ENCODE results near the gene EIF5AL1. TPM values are rescaled to one million over a fixed set of nuclear protein-coding genes. Genes with fewer than 3 reads are reported as not detected.

EIF5AL1 gene
- total and polyA plus RNA-seq, 2 experiments from 2014 or later: 0.65 to 6.1 TPM

DNA sequence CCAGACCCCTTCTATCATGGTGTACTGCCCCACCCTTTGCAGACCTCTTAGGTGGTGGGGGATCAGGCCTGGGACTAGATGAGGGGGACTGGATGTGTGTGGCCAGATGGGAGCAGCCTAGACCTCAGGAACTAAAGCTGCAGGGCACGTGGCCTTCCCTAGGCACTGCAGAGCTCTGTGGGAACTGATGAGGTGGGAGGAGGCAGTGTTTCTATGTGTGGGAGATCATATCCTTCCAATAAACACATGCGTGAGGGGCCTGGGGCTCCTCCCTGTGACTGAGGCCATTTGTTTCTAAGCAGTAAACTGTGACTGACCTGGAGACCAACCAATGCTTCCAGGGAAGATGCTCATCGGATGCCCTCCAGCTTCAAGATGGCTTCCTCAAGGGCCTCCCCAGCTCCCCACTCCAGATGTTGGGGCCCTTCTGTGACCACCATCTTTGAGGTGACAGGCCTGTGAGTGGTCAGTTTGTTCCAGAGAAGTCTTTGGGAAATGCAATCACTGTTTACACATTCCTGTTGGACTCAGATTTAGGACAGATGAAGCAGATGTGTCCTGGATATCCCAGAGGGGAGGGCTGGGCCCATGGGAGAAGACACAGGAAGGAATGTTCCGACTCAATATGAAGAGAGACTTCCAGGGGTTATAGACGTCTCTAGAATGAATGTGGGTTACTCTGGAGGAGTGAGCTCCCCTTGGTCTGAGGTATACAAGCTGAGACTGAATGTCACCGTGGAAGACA lies 43.3 kb upstream of the EIF5AL1 start:
- in situ Hi-C loops (cut with MboI): no loop called here
- DNase-seq: no peak
- 81 to 85% methylated on average over 6 of the region's 6 CpGs for WGBS, 2 experiments (ENCODE audit: low coverage in 1 of 2, low lambda C conversion rate in 2 of 2, missing lambda C conversion rate in 2 of 2)

DNA sequence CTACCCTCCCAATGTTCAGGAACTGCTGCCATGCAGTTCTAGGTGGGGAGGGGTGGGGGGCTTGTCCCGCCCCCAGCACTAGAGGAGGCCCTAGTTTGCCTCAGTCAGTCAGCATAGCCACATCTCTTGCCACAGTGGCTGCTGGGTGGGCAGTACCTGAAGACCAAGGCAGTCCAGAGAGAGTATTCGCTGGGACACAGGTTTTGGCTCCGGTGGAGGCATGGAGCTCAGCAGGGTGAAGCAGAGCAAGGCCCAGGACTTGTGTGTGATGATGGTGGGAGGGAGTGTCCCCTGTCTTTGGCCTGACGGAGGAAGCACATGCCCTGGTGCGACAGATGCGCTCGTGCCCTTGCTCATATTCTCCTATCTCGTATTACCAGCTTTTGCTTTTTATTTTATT lies 42.2 kb upstream of the EIF5AL1 start:
- Histone ChIP-seq H2AFZ (no peak overlapping the region), H3K9me3 (ENCODE audit: low read depth) (no peaks in the 10 kb centered on the region), H3F3A (ENCODE audit: insufficient read depth) (peaks cover 4% of the 10 kb centered on the region; the same call in 1 of the 2 replicates), H3K9me2 (ENCODE audit: insufficient read depth) (no peaks in the 10 kb centered on the region), H3K79me2 (ENCODE audit: insufficient read depth) (no peaks in the 10 kb centered on the region), H3K36me3 (ENCODE audit: low read depth) (no peaks in the 10 kb centered on the region), H3K4me2 (ENCODE audit: unreplicated experiment) (no peak overlapping the region), H3K9ac (no peak overlapping the region), H3K27ac (no peak overlapping the region), H3K27me3 (replicated peaks; ENCODE audit: insufficient read depth) (no peaks in the 10 kb centered on the region), H4K20me1 (ENCODE audit: insufficient read depth) (no peaks in the 10 kb centered on the region), H3K4me3 (no peak overlapping the region), H3K4me1 (ENCODE audit: insufficient read depth) (peaks cover 8% of the 10 kb centered on the region)
- 89 to 93% methylated on average over 8 of the region's 8 CpGs for WGBS, 2 experiments (ENCODE audit: low coverage in 1 of 2, low lambda C conversion rate in 2 of 2, missing lambda C conversion rate in 2 of 2)
- TF ChIP-seq EZH2phosphoT487 (IDR thresholded peaks at IDR 0.05; ENCODE audit: insufficient read depth, low read depth): no peak
- no peak for TF ChIP-seq EZH2 (IDR thresholded peaks at IDR 0.05; ENCODE audit: insufficient read depth, poor library complexity, severe bottlenecking)
- no peak for DNase-seq
- in situ Hi-C loops (cut with MboI): no loop called here

More for the DNA sequence above, 43.3 kb upstream of the EIF5AL1 start:
- H3K4me3 ChIP-seq: no peak overlapping the region
- H3K36me3 ChIP-seq (ENCODE audit: low read depth): no peaks in the 10 kb centered on the region
- no peak overlapping the region for H3K9ac ChIP-seq
- H3K27me3 ChIP-seq (replicated peaks; ENCODE audit: insufficient read depth): no peaks in the 10 kb centered on the region
- H4K20me1 ChIP-seq (ENCODE audit: insufficient read depth): no peaks in the 10 kb centered on the region
- H3K27ac ChIP-seq: no peak overlapping the region
- H3K9me3 ChIP-seq (ENCODE audit: low read depth): no peaks in the 10 kb centered on the region
- no peak overlapping the region for H3K4me2 ChIP-seq (ENCODE audit: unreplicated experiment)
- H2AFZ ChIP-seq: no peak overlapping the region
- H3F3A ChIP-seq (ENCODE audit: insufficient read depth): peaks cover 4% of the 10 kb centered on the region; the same call in 1 of the 2 replicates
- H3K79me2 ChIP-seq (ENCODE audit: insufficient read depth): no peaks in the 10 kb centered on the region
- peaks cover 8% of the 10 kb centered on the region for H3K4me1 ChIP-seq (ENCODE audit: insufficient read depth)
- H3K9me2 ChIP-seq (ENCODE audit: insufficient read depth): no peaks in the 10 kb centered on the region
- no peak for TF ChIP-seq EZH2 (IDR thresholded peaks at IDR 0.05; ENCODE audit: insufficient read depth, poor library complexity, severe bottlenecking)
- TF ChIP-seq EZH2phosphoT487 (IDR thresholded peaks at IDR 0.05; ENCODE audit: insufficient read depth, low read depth): no peak

GRCh38 chr10:79471776-79472175 lies 40.6 kb upstream of the EIF5AL1 start:
- Histone ChIP-seq H3K79me2 (ENCODE audit: insufficient read depth) (no peaks in the 10 kb centered on the region), H3K27ac (no peak overlapping the region), H3K27me3 (replicated peaks; ENCODE audit: insufficient read depth) (no peaks in the 10 kb centered on the region), H3K36me3 (ENCODE audit: low read depth) (no peaks in the 10 kb centered on the region), H4K20me1 (ENCODE audit: insufficient read depth) (no peaks in the 10 kb centered on the region), H3K4me2 (ENCODE audit: unreplicated experiment) (no peak overlapping the region), H3K9ac (no peak overlapping the region), H3K9me3 (ENCODE audit: low read depth) (no peaks in the 10 kb centered on the region), H3K4me3 (no peak overlapping the region), H3F3A (ENCODE audit: insufficient read depth) (peaks cover 2% of the 10 kb centered on the region; the same call in 1 of the 2 replicates), H2AFZ (no peak overlapping the region), H3K9me2 (ENCODE audit: insufficient read depth) (no peaks in the 10 kb centered on the region), H3K4me1 (ENCODE audit: insufficient read depth) (peaks cover 5% of the 10 kb centered on the region)
- TF ChIP-seq EZH2phosphoT487 (IDR thresholded peaks at IDR 0.05; ENCODE audit: insufficient read depth, low read depth): no peak
- TF ChIP-seq EZH2 (IDR thresholded peaks at IDR 0.05; ENCODE audit: insufficient read depth, poor library complexity, severe bottlenecking): no peak
- no peak for DNase-seq
- WGBS, 2 experiments (ENCODE audit: low coverage in 1 of 2, low lambda C conversion rate in 2 of 2, missing lambda C conversion rate in 2 of 2): 84% methylated on average over 4 of the region's 4 CpGs
- in situ Hi-C loops (cut with MboI): no loop called here

- Histone ChIP-seq H3K9me2 (ENCODE audit: insufficient read depth) (no peaks in the 10 kb centered on the region), H3K4me3 (no peak overlapping the region), H3F3A (ENCODE audit: insufficient read depth) (no peaks in the 10 kb centered on the region), H4K20me1 (ENCODE audit: insufficient read depth) (no peaks in the 10 kb centered on the region), H3K79me2 (ENCODE audit: insufficient read depth) (no peaks in the 10 kb centered on the region), H3K4me2 (ENCODE audit: unreplicated experiment) (no peak overlapping the region), H3K27ac (no peak overlapping the region), H3K9me3 (ENCODE audit: low read depth) (no peaks in the 10 kb centered on the region), H3K27me3 (replicated peaks; ENCODE audit: insufficient read depth) (no peaks in the 10 kb centered on the region), H2AFZ (no peak overlapping the region), H3K4me1 (ENCODE audit: insufficient read depth) (no peaks in the 10 kb centered on the region), H3K9ac (no peak overlapping the region), H3K36me3 (ENCODE audit: low read depth) (no peaks in the 10 kb centered on the region)
- in situ Hi-C loops (cut with MboI): no loop called here
- TF ChIP-seq EZH2phosphoT487 (IDR thresholded peaks at IDR 0.05; ENCODE audit: insufficient read depth, low read depth): no peak
- no peak for TF ChIP-seq EZH2 (IDR thresholded peaks at IDR 0.05; ENCODE audit: insufficient read depth, poor library complexity, severe bottlenecking)
- 84 to 87% methylated on average over 7 of the region's 7 CpGs for WGBS, 2 experiments (ENCODE audit: low coverage in 1 of 2, low lambda C conversion rate in 2 of 2, missing lambda C conversion rate in 2 of 2)
- no peak for DNase-seq
Observed at GRCh38 chr10:79472449-79472848, 39.9 kb upstream of the EIF5AL1 start.
